Measurements from ENCODE around the gene MEPE. TPM values are rescaled to one million over a fixed set of nuclear protein-coding genes. Genes with fewer than 3 reads are reported as not detected.

The MEPE gene
- total and polyA plus RNA-seq, 10 of the 15 experiments (the other 5 are each of a cell fraction or from before 2014, with no cell fraction given): not detected

GRCh38 chr4:87848622-87849351, 16.0 kb downstream of the MEPE start (continued):
- no peak for TF ChIP-seq SKIL (IDR thresholded peaks at IDR 0.05; ENCODE audit: low read depth, poor library complexity, severe bottlenecking)
- TF ChIP-seq RELA (IDR thresholded peaks at IDR 0.05; ENCODE audit: borderline replicate concordance, partially characterized antibody): no peak
- no peak for TF ChIP-seq ATF7 (IDR thresholded peaks at IDR 0.05; ENCODE audit: low read depth)
- TF ChIP-seq RELB (IDR thresholded peaks at IDR 0.05; ENCODE audit: low read depth): no peak
- TF ChIP-seq PML (IDR thresholded peaks at IDR 0.05; ENCODE audit: low read length): no peak
- no peak for TF ChIP-seq ZNF217 (IDR thresholded peaks at IDR 0.05)
- TF ChIP-seq RAD21 (IDR thresholded peaks at IDR 0.05; ENCODE audit: insufficient read depth, low read depth, low read length): peak; percentile 57

- H3K4me2 ChIP-seq (ENCODE audit: control insufficient read depth, insufficient read depth): no peak overlapping the region
- POLR2A ChIA-PET: no interaction called here
- FAIRE-seq (no peak), DNase-seq (ENCODE audit: low read depth, low spot score) (no peak), ATAC-seq (no peak; the same call in 1 of the 3 replicates)
- CTCF ChIA-PET: interaction anchor here (0.7 to 8.7 kb wide), 26 partner anchors 9 to 668 kb away, joined by 3 to 76 read pairs (median 6); partner anchors contain the start of gene SPP1
- no peak overlapping the region for H2AFZ ChIP-seq (ENCODE audit: control insufficient read depth, low read depth, low read length)
- no peaks in the 10 kb centered on the region for H3K9me3 ChIP-seq (replicated peaks; ENCODE audit: control insufficient read depth, insufficient read depth, low read length)
- H3K4me1 ChIP-seq (ENCODE audit: control insufficient read depth, insufficient read depth, low read length): no peaks in the 10 kb centered on the region
- H3K36me3 ChIP-seq (ENCODE audit: control insufficient read depth in 2 of 2, insufficient read depth in 2 of 2, low read length in 1 of 2): no peaks in the 10 kb centered on the region
- SMC1A ChIA-PET (ENCODE audit: uncharacterized antibody, unreplicated experiment): interaction anchor here (0.7 to 3.5 kb wide), 8 partner anchors 11 to 362 kb away, joined by 3 to 15 read pairs (median 5); no protein-coding TSS in a partner anchor
- in situ Hi-C loops (cut with MboI): loop anchor here (5.0 to 25.0 kb wide), 5 partner anchors 355 to 687 kb away; no protein-coding TSS in a partner anchor
- H4K20me1 ChIP-seq (ENCODE audit: control insufficient read depth, insufficient read depth): no peaks in the 10 kb centered on the region
- no TSS peak for BruUV-seq (replicated peaks)
- H3K79me2 ChIP-seq (ENCODE audit: control insufficient read depth, insufficient read depth, low read length): no peaks in the 10 kb centered on the region
- H3K27me3 ChIP-seq (replicated peaks in 1 of 2; ENCODE audit: control insufficient read depth in 2 of 2, insufficient read depth in 2 of 2, low read length in 1 of 2): no peaks in the 10 kb centered on the region; a peak in 1 of 4 replicates
- 5% methylated on average over 4 of the region's 4 CpGs for WGBS (ENCODE audit: insufficient coverage, insufficient replicate concordance, low lambda C conversion rate, missing lambda C conversion rate)
- no peak overlapping the region for H3K9ac ChIP-seq (ENCODE audit: control insufficient read depth, insufficient read depth, low read length)
- H3K4me3 ChIP-seq: no peak overlapping the region
- H3K27ac ChIP-seq (ENCODE audit: control insufficient read depth, insufficient read depth): no peak overlapping the region
- RAD21 ChIA-PET (ENCODE audit: unreplicated experiment): interaction anchor here (1.1 to 1.6 kb wide), 2 partner anchors 170 to 360 kb away, joined by 3 to 5 read pairs; no protein-coding TSS in a partner anchor
- intact Hi-C loops (cut with micrococcal nuclease; ENCODE audit: unreplicated experiment): loop anchor here (5.0 kb wide), 3 partner anchors 352 to 668 kb away; no protein-coding TSS in a partner anchor
- TF ChIP-seq E4F1 (IDR thresholded peaks at IDR 0.05; ENCODE audit: borderline replicate concordance, partially characterized antibody) (no peak), POU2F2 (IDR thresholded peaks at IDR 0.05; ENCODE audit: borderline replicate concordance, low read depth, low read length) (no peak), CHD2 (IDR thresholded peaks at IDR 0.05; ENCODE audit: borderline replicate concordance, low read depth, low read length) (no peak), BHLHE40 (IDR thresholded peaks at IDR 0.05; ENCODE audit: borderline replicate concordance in 1 of 2, low read depth in 2 of 2, low read length in 1 of 2) (no peak), DPF2 (IDR thresholded peaks at IDR 0.05) (no peak)
These were observed 16.8 kb downstream of the MEPE start for GRCh38 chr4:87849612-87850011.
